Measurements from ENCODE around the gene BRF1.

DNA sequence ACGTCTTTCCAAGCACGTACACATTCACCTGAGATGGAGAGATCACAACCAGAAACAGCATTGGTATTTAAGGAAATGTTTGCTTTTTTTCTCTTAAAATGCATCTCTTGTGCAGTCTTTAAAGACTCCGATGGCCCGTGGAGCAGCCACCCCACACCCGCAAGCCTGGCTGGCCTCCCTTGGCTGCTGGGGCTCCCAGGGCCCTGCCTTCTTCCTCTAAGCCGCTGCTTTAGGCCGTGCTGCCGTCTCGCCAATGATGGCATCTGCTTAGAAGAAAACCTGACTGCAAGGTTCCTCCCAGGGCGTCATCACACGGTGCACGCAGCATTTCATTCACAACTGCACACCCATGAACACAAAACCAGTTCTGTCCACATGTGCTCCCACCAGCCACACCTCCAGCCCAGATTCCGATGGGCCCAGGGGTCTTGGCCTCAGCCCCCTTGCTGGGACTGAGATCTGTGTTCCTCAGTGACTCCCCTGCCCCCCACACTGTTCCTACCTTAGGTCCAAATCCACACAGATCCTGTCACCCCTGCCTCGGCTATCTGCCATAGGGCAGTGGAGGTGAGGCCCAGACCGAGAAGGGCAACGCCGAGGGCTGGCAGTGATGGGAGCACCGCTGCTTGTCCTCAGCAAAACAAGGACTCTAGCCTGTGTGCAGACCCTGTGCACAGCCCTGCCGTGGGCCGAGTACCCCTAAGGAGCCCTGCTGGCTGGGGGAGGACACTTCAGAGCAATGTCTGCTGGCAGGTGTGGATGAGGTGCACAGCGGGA lies 48.1 kb downstream of the BRF1 start:
- TF ChIP-seq, protein P1, sequence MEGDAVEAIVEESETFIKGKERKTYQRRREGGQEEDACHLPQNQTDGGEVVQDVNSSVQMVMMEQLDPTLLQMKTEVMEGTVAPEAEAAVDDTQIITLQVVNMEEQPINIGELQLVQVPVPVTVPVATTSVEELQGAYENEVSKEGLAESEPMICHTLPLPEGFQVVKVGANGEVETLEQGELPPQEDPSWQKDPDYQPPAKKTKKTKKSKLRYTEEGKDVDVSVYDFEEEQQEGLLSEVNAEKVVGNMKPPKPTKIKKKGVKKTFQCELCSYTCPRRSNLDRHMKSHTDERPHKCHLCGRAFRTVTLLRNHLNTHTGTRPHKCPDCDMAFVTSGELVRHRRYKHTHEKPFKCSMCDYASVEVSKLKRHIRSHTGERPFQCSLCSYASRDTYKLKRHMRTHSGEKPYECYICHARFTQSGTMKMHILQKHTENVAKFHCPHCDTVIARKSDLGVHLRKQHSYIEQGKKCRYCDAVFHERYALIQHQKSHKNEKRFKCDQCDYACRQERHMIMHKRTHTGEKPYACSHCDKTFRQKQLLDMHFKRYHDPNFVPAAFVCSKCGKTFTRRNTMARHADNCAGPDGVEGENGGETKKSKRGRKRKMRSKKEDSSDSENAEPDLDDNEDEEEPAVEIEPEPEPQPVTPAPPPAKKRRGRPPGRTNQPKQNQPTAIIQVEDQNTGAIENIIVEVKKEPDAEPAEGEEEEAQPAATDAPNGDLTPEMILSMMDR (conservative IDR thresholded peaks at IDR 0.05; ENCODE audit: low read length): no peak
- TF ChIP-seq EZH2phosphoT487 (IDR thresholded peaks at IDR 0.05; ENCODE audit: borderline replicate concordance, low read depth, low read length): no peak

Data from OCI-LY7 (cell line).